ENCODE data around the gene UROC1.

The UROC1 gene

GRCh38 chr3:126517291-126517951 lies at the start of gene UROC1:
Gene UROC1 (minus strand): TSS chr3:126517773. CDS start chr3:126517719, 54 bp downstream.
- no peak for DNase-seq

GRCh38 chr3:126562737-126563276 lies 45.2 kb upstream of the UROC1 start:
- no peak for DNase-seq

GRCh38 chr3:126558336-126559071 lies 40.9 kb upstream of the UROC1 start, which contains the start of gene C3orf22:
Gene C3orf22 (minus strand): TSS chr3:126558932. CDS start chr3:126553390, 5,542 bp downstream.
- DNase-seq: no peak

GRCh38 chr3:126557761-126558160 lies 40.2 kb upstream of the UROC1 start:
- no peak for DNase-seq

- DNase-seq: no peak
These were observed 39.8 kb upstream of the UROC1 start for GRCh38 chr3:126557415-126557745.

GRCh38 chr3:126556637-126557414 lies 39.3 kb upstream of the UROC1 start:
- no peak for DNase-seq

- no peak for DNase-seq
These were observed 38.4 kb upstream of the UROC1 start for GRCh38 chr3:126555795-126556636.

GRCh38 chr3:126554560-126555525 lies 37.3 kb upstream of the UROC1 start:
- no peak for DNase-seq

- DNase-seq: no peak
These were observed 35.9 kb upstream of the UROC1 start for GRCh38 chr3:126553284-126554084.

- no peak for DNase-seq
These were observed 35.2 kb upstream of the UROC1 start for GRCh38 chr3:126552688-126553283.

- DNase-seq: no peak
These were observed 34.5 kb upstream of the UROC1 start for GRCh38 chr3:126551839-126552687.

GRCh38 chr3:126551121-126551838 lies 33.7 kb upstream of the UROC1 start:
- no peak for DNase-seq

- DNase-seq: no peak
These were observed 33.0 kb upstream of the UROC1 start for GRCh38 chr3:126550488-126551051.

GRCh38 chr3:126549861-126550487 lies 32.4 kb upstream of the UROC1 start:
- DNase-seq: no peak

GRCh38 chr3:126548556-126549466 lies 31.2 kb upstream of the UROC1 start:
- no peak for DNase-seq

GRCh38 chr3:126547721-126548120 lies 30.1 kb upstream of the UROC1 start:
- no peak for DNase-seq
